ENCODE data around the gene MIB2.

MIB2 gene

DNA sequence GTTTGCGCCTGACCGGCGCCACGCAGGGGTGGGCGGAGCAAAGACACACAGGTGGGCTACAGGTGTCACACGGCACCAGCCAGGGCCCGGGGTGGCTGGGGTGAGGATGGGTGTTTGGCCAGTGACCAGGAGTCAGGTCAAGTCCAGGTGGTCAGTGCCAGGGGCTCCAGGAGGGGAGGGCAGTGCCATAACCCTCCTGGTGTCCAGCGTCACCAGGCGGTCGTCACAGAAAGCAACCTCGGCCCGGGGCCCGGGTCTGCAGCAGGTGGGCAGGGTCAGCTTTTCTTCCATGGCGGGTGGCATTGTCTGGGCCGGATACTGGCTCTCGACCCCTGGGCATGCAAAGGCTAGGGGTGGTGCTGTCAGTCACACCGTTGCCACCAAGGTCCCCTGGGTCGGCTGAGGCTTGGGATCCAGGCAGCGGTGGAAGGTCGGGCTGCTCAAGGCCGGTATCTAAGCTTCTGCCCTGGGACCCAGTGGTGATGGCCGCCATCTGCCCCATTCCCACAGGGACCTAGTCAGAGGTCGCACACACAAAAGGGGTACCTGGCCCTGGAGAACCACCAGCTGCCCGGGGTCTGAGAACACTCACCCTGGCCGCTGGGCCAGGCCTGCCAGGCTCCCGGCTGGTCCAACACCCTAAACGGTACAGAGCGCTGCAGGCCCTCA is 17.1 kb upstream of the MIB2 start:
- no peak for DNase-seq (ENCODE audit: low read depth in 2 of 2, low spot score in 1 of 2)

- DNase-seq (ENCODE audit: low read depth in 2 of 2, low spot score in 1 of 2), result no peak
Measured at GRCh38 chr1:1598720-1599029, 16.6 kb upstream of the MIB2 start.

GRCh38 chr1:1599030-1599934 is 16.0 kb upstream of the MIB2 start:
- no peak for DNase-seq (ENCODE audit: low read depth in 2 of 2, low spot score in 1 of 2)

GRCh38 chr1:1599935-1600860 is 15.1 kb upstream of the MIB2 start, which contains the start of gene FNDC10:
Gene FNDC10, minus strand, starts transcription at chr1:1600135. Its CDS starts 120 bp downstream, at chr1:1600015.
- DNase-seq (ENCODE audit: low read depth in 2 of 2, low spot score in 1 of 2), result no peak

DNA sequence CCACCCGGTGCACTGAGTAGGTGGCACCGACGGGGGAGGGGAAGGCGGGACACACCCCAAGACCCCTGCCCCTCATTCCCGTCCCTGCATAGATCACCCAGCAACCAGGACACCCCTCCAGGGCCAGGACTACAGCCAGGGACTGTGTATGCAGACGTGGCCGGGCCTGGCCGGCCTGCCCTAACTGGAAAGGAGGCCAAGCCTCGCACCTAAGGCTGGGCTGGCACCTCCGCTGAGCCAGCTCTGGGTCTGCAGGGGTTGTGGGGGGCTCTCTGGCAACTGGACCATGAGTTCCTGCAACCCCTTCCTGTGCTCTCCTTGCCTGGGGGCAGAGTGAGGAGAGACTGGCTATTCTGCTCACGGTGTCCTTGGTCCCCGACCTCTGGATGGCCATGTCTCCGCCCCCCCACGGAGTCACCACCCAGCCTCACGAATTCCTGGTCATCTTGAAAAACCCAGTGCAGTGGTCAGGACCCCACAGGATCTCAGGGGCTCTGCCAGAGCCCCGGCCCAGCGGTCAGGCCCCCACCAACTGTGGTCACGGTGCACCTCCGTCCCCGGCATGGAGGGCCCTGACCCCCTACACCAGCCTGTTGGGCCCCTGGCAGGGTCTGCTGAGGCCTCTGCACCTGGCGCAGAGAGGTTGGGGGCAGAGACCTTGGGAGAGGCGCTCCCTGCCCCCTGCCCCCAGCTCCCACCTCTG is 14.3 kb upstream of the MIB2 start:
- DNase-seq (ENCODE audit: low read depth in 2 of 2, low spot score in 1 of 2), result no peak

DNA sequence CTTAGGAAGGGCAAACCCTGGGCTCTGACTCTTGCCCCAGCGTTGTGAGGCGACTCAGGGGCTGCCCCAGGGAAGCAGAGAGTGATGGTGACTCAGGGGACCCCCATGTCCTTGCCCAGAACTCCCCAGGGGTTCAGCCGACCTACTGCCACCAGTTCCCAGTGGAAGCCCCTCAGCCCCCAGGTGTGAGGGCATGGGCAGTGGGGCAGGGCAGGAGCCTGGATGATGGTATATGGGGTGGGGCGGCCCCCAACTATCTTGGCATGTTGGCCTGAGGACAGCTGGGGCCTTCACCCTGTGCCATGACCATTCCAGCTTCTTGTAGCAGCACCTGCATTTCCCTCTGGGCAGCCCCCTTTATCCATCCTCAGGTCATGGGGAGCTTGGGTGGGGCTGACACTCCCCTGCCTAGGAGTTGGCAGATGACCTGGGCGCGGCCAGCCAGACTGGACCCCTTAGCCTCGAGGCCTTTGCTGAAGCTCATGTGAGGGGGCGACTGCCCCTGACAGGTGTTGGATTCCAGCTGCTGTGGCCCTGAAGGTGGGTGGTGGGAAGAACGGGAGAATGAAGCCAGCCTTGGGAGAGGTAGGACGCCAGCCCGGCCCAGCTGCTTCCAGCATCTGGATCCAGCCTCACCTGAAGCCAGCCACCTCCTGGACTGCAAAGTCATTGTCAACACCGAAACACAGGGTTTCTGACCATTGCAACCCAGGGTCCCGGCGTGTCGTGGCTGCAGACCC is 13.6 kb upstream of the MIB2 start:
- DNase-seq (ENCODE audit: low read depth in 2 of 2, low spot score in 1 of 2), result no peak

- no peak for DNase-seq (ENCODE audit: low read depth in 2 of 2, low spot score in 1 of 2)
Measured at GRCh38 chr1:1602304-1602967, 12.9 kb upstream of the MIB2 start.

GRCh38 chr1:1602968-1603506 is 12.3 kb upstream of the MIB2 start:
- DNase-seq (ENCODE audit: low read depth in 2 of 2, low spot score in 1 of 2), result no peak

- DNase-seq (ENCODE audit: low read depth in 2 of 2, low spot score in 1 of 2), result no peak
Measured at GRCh38 chr1:1603671-1604373, 11.5 kb upstream of the MIB2 start.

DNA sequence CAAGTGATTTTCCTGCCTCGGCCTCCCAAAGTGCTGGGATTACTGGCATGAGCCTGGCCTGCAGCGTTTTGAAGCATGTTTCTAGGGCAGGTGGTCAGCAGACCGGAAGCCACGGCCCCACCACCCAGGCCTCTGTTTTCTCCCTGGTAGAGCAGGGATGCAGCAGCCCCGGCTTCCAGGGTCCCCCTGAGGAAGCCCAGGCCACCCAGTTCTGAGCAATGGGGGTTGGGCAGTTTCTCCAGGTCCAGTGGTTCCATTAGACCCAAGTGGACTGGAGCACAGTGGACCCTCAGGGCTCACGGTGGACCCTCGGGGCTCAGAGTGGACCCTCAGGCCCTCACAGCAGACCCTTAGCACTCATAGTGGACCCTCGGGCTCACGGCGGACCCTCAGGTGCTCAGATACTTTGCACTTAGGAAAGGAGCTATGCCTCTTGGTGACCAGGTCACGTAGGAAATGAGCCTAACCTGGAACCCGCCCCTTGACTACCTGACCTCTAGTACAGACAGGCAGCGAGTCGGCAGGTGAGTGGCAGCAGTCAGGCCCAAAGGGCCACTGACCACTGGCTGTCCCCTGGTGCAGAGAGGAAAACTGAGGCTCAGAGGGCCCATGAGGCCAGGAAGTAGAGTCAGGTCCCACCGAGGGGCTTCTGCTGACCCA is 10.8 kb upstream of the MIB2 start:
- DNase-seq (ENCODE audit: low read depth in 2 of 2, low spot score in 1 of 2), result no peak

DNA sequence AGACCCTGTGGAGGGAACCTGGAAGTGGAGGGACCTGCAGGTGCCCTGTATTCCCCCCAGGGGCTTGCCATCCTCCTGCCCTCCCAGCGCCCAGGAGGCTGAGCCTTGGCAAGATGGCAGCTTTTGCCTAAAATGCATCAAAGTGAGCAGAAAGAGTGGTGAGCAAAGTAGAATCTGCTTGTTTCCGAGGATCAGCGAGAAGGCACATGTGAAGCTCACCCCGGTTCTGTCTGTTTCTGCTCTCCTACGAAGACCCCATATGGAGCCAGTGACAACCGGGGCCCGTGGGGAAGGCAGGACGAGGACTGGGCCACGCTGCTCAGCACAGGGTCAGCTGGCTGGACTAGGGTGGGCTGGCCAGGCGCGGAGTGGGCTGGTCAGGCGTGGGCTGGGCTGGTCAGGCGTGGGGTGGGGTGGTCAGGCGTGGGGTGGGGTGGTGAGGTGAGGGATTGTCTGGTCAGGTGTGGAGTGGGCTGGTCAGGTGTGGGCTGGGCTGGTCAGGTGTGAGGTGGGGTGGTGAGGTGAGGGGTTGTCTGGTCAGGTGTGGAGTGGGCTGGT is 10.2 kb upstream of the MIB2 start:
- DNase-seq (ENCODE audit: low read depth in 2 of 2, low spot score in 1 of 2), result no peak

DNA sequence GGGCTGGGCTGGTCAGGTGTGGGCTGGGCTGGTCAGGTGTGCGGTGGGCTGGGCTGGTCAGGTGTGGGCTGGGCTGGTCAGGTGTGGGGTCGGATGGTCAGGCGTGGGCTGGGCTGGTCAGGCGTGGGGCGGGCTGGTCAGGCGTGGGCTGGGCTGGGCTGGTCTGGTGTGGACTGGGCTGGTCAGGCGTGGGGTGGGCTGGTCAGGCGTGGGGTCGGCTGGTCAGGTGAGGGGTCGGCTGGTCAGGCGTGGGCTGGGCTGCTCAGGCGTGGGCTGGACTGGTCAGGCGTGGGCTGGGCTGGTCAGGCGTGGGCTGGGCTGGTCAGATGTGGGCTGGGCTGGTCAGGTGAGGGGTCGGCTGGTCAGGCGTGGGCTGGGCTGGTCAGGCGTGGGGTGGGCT is 9.6 kb upstream of the MIB2 start:
- DNase-seq (ENCODE audit: low read depth in 2 of 2, low spot score in 1 of 2), result no peak

- no peak for DNase-seq (ENCODE audit: low read depth in 2 of 2, low spot score in 1 of 2)
Measured at GRCh38 chr1:1606232-1606631, 9.1 kb upstream of the MIB2 start.

GRCh38 chr1:1609822-1610485 is 5.3 kb upstream of the MIB2 start:
- no peak for DNase-seq (ENCODE audit: low read depth in 2 of 2, low spot score in 1 of 2)

- no peak for DNase-seq (ENCODE audit: low read depth in 2 of 2, low spot score in 1 of 2)
Measured at GRCh38 chr1:1610796-1611195, 4.5 kb upstream of the MIB2 start.

GRCh38 chr1:1612104-1612400 is 3.2 kb upstream of the MIB2 start:
- no peak for DNase-seq (ENCODE audit: low read depth in 2 of 2, low spot score in 1 of 2)

DNA sequence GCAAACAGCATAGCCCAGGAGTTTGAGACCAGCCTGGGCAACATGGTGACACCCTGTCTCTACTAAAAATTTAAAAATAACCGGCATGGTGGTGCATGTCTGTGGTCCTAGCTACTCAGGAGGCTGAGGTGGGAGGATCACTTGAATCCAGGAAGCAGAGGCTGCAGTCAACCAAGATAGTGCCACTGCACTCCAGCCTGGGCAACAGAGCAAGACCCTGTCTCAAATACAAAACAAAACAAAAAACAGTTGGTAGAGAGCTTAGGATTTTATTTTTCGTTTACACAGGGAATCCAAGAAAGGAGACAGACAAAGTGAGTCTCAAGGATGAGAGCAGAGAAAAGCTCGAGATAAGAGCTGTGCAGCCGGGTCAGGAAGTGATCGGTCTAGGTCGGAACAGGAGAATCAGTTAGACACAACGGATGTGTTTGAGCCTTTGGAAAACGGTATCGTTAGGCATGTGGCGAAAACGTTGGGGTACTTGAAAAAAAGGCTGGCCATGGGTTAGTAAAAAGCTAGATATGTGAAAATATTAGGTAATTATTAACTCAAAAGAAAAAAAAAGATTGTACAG is 1.7 kb upstream of the MIB2 start:
- DNase-seq (ENCODE audit: low read depth in 2 of 2, low spot score in 1 of 2), result no peak

Measured in stimulated activated CD8-positive, alpha-beta memory T cell treated with anti-CD3 and anti-CD28 coated beads, Interleukin-4, amount 100 ng/mL, for 4 hours (primary cell).